HUES64 (cell line): Measurements from ENCODE around the gene C16orf95.

Source experiments
- H3K27ac ChIP-seq: 2 replicates; pipeline ENCODE4 v1.7.0; 2013; ENCODE audit warnings: low read depth, low read length, inconsistent platforms
- H3K27me3 ChIP-seq: 2 replicates; pipeline ENCODE4 v1.6.1; 2013; ENCODE audit warnings: mild to moderate bottlenecking, low read length; ENCODE audit not compliant: insufficient read depth
- H3K36me3 ChIP-seq: 2 replicates; pipeline ENCODE4 v1.6.1; 2013; ENCODE audit warnings: mild to moderate bottlenecking, low read length; ENCODE audit not compliant: insufficient read depth
- H3K4me1 ChIP-seq: 2 replicates; pipeline ENCODE4 v1.6.1; 2013; ENCODE audit warnings: mild to moderate bottlenecking, low read length, moderate library complexity; ENCODE audit not compliant: insufficient read depth
- H3K4me3 ChIP-seq: 2 replicates; pipeline ENCODE4 v1.5.1; 2013; ENCODE audit warnings: mild to moderate bottlenecking, low read length, moderate library complexity
- H3K9ac ChIP-seq: 2 replicates; pipeline ENCODE4 v1.6.1; 2013; ENCODE audit warnings: mild to moderate bottlenecking, low read depth, low read length
- H3K9me3 ChIP-seq: 2 replicates; pipeline ENCODE4 v1.6.1; 2013; ENCODE audit warnings: low read depth, low read length; ENCODE audit not compliant: insufficient read depth
- WGBS: fragments of 150-250, 120-280 bp; methylation state at CpG from one replicate; pipeline ENCODE4 v1.1.7; 2013; ENCODE audit warnings: missing lambda C conversion rate; 5-methylcytosine and 5-hydroxymethylcytosine counted together

Gene C16orf95

DNA sequence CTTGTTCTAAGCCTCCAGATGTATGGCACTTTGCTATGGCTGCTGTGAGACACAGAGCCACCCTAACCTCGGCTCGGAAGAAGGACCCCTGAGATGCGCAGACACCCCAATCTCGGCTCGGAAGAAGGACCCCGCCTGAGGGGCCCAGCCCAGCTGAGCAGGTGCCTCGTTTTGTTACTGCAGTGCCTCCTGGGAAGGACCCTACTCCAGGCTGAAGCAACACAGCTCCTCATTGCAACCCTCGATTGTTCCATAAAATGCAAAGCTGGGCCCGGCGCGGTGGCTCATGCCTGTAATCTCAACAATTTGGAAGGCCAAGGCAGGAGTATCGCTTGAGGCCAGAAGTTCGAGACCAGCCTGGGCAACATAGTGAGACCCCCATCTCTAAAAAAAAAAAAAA lies 61.3 kb downstream of the C16orf95 start:
- Histone ChIP-seq H3K9ac (no peak overlapping the region), H3K36me3 (no peaks in the 10 kb centered on the region), H3K4me1 (no peaks in the 10 kb centered on the region), H3K4me3 (no peak overlapping the region), H3K27ac (no peak overlapping the region), H3K27me3 (no peaks in the 10 kb centered on the region), H3K9me3 (no peaks in the 10 kb centered on the region)
- 95% methylated on average over 12 of the region's 13 CpGs for WGBS

GRCh38 chr16:87254734-87255133 lies 62.5 kb downstream of the C16orf95 start:
- Histone ChIP-seq H3K9ac (no peak overlapping the region), H3K27ac (no peak overlapping the region), H3K9me3 (no peaks in the 10 kb centered on the region), H3K27me3 (no peaks in the 10 kb centered on the region), H3K36me3 (no peaks in the 10 kb centered on the region), H3K4me3 (no peak overlapping the region), H3K4me1 (no peaks in the 10 kb centered on the region)
- WGBS, result 94% methylated on average over 9 of the region's 9 CpGs

DNA sequence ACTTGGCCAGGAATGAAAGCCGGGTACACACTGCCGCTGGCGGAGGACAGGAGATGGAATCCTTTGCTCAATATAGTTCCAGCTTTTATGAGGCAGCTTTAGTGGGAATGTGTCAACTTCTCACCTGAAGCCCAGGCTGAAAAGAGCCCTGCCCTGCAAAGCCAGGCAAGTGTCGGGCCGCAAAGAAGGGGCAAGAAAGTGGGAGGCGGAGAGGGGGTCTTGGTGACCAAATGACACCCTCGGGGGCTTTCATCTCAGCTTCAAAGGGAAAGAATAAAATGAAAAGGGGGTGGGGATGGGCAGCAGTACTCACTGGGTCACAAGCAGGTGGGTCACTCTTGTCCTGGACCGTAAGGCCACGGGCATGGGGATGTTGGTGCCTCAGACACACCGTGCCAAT lies 62.9 kb downstream of the C16orf95 start:
- 96% methylated on average over 10 of the region's 10 CpGs for WGBS
- Histone ChIP-seq H3K9ac (no peak overlapping the region), H3K4me3 (no peak overlapping the region), H3K27me3 (no peaks in the 10 kb centered on the region), H3K36me3 (no peaks in the 10 kb centered on the region), H3K4me1 (no peaks in the 10 kb centered on the region), H3K27ac (no peak overlapping the region), H3K9me3 (no peaks in the 10 kb centered on the region)

DNA sequence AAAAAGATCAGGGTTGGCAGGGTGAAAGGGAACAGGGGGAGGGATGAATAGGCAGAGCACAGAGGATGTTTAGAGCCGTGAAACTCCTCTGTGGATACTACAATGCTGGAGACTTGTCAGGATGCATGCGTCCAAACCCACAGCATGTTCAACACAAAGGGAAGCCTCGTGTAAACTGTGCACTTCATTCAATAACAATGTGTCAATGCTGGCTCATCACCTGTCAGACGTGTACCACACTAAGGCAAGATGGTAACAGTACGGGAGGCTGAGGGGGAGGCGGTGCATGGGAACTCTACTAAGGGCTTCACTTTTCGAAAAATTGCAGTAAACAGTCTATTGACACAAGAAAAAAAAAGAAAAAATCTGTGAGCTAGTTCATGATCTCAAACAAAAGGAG lies 63.7 kb downstream of the C16orf95 start:
- no peaks in the 10 kb centered on the region for H3K4me1 ChIP-seq
- no peaks in the 10 kb centered on the region for H3K9me3 ChIP-seq
- no peaks in the 10 kb centered on the region for H3K36me3 ChIP-seq
- no peak overlapping the region for H3K4me3 ChIP-seq
- H3K27ac ChIP-seq, result no peak overlapping the region
- 90% methylated on average over 7 of the region's 7 CpGs for WGBS
- H3K9ac ChIP-seq, result no peak overlapping the region
- H3K27me3 ChIP-seq, result no peaks in the 10 kb centered on the region
